ENCODE results near the gene TM6SF1.
"Not testable (repeated sequence)": the region's sequence is repeated elsewhere in the genome, so short reads cannot be mapped to it uniquely, and the experiment has no call there.

The TM6SF1 gene

DNA sequence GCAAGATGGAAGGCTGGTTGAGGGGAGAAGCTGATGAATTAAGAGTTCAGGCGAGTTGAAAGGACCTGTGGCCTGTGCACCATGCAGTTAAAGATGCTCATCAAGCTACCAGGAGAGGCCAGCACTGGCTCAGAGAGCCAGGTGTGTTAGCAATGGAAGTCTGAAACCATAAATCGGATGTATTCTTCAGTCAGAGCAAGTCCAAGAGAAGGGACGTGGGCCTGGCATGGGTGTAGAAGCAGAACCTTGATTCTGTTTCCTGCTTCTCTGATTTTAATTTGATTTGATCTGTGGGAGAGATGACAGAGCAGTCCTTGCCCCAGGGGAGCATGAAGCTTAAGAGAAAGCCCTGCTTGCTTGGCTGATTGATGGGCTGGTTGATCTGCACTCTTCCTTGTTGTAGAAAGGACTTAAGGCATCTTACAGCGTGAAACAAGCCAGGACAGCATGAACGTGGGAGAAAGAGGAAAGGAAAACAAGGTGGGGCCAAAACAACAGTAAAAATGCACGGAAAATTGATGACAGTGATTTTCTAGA lies 10.9 kb downstream of the TM6SF1 start:
- H3K4me3 Mint-ChIP-seq: no peak overlapping the region
- CTCF ChIA-PET: no interaction called here
- no peaks in the 10 kb centered on the region for H3K4me1 Mint-ChIP-seq
- H3K27me3 Mint-ChIP-seq: no peaks in the 10 kb centered on the region
- no peaks in the 10 kb centered on the region for H3K9me3 Mint-ChIP-seq
- DNase-seq: no peak
- peaks cover 38% of the 10 kb centered on the region for H3K36me3 Mint-ChIP-seq
- H3K27ac Mint-ChIP-seq: no peak overlapping the region

DNA sequence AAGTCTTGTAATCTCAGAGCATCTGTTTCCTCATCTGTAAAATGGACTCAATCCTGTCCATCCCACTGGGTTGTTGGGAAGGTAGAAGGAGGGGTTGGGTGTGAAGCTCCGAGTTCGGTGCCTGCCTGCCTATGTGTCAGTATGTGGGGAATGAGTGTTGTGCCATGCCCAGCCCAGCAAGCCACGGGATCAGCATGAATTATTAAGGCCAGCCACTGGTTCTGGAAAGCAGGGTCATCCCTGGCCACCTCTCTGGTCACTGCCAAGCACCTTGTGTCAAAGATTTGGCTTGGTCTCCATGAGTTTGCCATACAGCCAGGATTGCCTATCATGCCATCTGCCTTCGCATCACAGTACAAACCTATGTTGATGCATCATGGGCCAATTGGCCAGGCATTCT lies 11.5 kb downstream of the TM6SF1 start:
- H3K27me3 Mint-ChIP-seq: no peaks in the 10 kb centered on the region
- H3K9me3 Mint-ChIP-seq: no peaks in the 10 kb centered on the region
- no peak for DNase-seq
- no peak overlapping the region for H3K27ac Mint-ChIP-seq
- H3K4me3 Mint-ChIP-seq: no peak overlapping the region
- H3K36me3 Mint-ChIP-seq: peaks cover 36% of the 10 kb centered on the region
- CTCF ChIA-PET: no interaction called here
- no peaks in the 10 kb centered on the region for H3K4me1 Mint-ChIP-seq

DNA sequence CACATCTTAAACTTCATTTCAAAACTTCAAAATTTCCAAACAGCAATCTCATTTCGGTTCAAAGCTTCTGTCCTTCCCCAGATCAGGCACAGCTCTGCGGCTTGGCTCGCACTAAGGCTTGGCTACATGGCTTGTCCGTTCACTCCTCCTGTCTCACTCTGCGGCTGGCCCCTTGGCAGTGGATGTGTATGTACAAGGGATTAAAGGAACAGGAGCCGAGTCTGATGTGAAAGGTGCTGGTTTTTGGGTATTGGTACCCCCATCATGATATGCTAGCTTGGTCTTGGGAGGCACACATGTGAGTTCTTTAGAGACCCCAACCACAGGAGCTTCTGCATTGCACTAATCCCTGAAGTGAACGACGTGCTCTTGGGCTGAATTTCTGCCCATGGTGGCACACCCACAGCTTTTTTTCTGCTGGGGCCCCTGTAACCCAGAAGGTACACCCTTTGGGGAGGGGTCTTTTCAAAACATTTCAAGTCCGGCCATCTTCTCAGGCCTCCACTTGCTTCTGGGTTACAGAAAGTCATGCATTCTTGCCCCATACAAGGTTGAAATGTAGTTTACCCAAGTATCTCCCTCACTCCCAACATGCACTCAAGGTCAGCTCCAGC lies 12.6 kb downstream of the TM6SF1 start:
- Mint-ChIP-seq H3K36me3 (peaks cover 33% of the 10 kb centered on the region), H3K27me3 (no peaks in the 10 kb centered on the region), H3K27ac (no peak overlapping the region), H3K4me1 (no peaks in the 10 kb centered on the region), H3K9me3 (no peaks in the 10 kb centered on the region), H3K4me3 (no peak overlapping the region)
- no peak for DNase-seq
- CTCF ChIA-PET: no interaction called here

DNA sequence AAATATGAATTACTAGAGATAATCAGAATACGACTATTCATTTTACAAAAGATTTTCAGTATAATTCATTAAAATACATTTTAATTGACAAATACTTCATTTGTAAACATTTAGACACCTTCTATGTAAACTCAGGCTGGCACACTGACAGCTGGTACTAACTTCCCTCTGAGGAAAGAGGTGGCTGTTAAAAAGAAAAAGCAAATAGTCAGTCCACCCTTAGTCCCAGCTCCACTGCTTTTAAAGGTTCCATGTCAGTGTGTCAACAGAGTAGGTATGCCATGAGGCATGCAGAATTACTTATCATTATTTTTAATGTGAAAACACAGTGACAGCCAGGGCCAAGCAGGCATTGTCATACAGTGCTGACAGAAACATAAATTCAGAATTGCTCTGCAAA lies 16.1 kb downstream of the TM6SF1 start:
- peaks cover 44% of the 10 kb centered on the region for H3K36me3 Mint-ChIP-seq
- H3K4me1 Mint-ChIP-seq: no peaks in the 10 kb centered on the region

DNA sequence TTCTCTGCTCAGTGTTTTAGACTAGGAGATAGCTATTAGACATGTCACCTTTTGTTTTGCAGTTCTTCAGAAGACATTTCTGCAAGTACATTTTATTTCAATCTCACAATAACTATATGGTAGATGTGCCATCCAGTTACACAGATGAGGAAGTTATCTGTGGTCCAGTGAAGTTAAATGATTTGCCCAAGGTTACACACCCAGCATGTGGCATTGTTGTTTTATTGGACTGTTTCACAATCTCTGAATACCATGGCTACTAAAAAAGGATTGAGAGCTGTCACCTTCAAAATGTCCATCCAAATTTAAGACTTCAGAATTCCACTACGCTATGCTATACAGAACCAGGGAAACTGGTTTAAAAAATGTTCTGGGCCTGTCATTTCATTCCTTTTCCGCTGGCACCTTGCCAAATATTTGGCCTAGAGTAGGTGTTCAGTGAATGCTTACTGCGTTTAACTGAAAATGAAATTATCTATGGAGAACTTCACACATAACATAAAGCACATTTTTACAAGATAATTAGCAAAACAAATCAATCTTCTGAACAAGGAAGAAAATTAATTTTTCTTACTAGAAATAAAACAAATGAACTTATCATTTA lies 20.2 kb downstream of the TM6SF1 start:
- no peak for DNase-seq
- no peaks in the 10 kb centered on the region for H3K9me3 Mint-ChIP-seq
- no peak overlapping the region for H3K27ac Mint-ChIP-seq
- H3K4me3 Mint-ChIP-seq: no peak overlapping the region
- H3K36me3 Mint-ChIP-seq: peaks cover 41% of the 10 kb centered on the region
- CTCF ChIA-PET: no interaction called here
- no peaks in the 10 kb centered on the region for H3K4me1 Mint-ChIP-seq
- no peaks in the 10 kb centered on the region for H3K27me3 Mint-ChIP-seq

More for the DNA sequence above, 16.1 kb downstream of the TM6SF1 start:
- H3K27ac Mint-ChIP-seq: no peak overlapping the region
- DNase-seq: no peak
- no peak overlapping the region for H3K4me3 Mint-ChIP-seq
- CTCF ChIA-PET: no interaction called here
- no peaks in the 10 kb centered on the region for H3K9me3 Mint-ChIP-seq
- no peaks in the 10 kb centered on the region for H3K27me3 Mint-ChIP-seq

DNA sequence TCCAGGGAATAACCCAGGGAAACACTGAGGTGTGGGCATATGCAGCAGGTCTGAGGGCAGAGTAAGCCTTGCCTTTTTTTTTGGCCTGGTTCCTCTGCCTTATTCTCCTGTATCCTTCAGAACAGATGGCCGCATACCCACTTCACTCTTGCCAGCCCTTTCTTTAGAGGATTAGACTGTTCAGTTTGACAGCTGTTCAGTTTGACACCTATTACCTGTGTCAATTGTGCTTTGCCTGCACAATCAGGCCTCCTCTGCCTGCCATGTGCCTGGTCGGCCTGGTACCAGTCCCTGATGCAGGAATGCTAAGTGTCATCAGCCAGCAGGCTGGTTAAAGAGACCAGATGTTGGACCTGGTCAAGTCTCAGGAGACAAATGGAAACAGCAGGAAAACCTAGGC lies 22.3 kb downstream of the TM6SF1 start:
- DNase-seq: no peak
- peaks cover 31% of the 10 kb centered on the region for H3K36me3 Mint-ChIP-seq
- no peak overlapping the region for H3K27ac Mint-ChIP-seq
- H3K27me3 Mint-ChIP-seq: no peaks in the 10 kb centered on the region
- H3K4me3 Mint-ChIP-seq: no peak overlapping the region
- no peaks in the 10 kb centered on the region for H3K9me3 Mint-ChIP-seq
- H3K4me1 Mint-ChIP-seq: no peaks in the 10 kb centered on the region
- CTCF ChIA-PET: no interaction called here

DNA sequence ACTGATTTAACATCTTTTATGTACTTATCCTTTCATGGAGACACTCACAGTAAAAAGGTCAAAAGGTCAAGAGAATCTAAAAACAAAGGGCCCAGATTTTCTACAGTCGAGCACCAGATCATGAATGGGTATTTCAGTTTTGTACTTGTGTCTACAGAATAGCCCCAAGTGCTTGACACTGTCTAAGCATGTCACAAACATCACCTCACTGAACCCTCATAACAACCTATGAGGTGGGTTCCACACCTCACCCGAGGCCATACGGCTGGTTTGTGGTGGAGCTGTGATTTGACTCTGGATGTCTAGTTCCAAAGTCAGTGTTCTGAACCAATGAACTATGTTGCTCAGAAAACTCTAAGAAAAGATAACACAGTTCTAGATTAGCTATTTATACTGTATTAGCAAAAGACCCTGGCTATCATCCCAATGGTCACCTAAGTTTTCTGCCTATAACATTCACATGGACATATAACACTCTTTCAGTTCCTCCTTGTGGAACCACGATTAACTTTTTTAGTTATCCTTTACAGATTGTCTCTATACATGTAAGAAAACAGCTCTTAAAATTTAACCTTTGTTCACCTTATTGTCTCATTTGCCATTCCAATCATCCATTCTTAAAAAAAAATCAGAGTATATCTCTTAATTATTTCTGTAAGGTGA lies 25.5 kb downstream of the TM6SF1 start:
- no peak for DNase-seq
- CTCF ChIA-PET: no interaction called here

DNA sequence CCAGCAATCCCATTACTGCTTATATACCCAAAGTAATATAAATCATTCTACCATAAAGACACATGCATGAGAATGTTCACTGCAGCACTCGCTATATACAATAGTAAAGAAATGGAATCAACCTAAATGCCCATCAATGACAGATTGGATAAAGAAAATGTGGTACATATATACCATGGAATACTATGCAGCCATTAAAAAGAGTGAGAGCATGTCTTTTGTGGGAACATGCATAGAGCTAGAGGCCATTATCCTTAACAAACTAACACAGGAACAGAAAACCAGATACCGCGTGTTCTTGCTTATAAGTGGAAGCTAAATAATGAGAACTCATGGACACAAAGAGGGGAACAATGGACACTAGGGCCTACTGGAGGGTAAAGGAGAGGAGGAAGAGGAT lies 34.7 kb downstream of the TM6SF1 start:
- CTCF ChIA-PET, H3K27ac Mint-ChIP-seq, DNase-seq, H3K9me3 Mint-ChIP-seq, H3K4me1 Mint-ChIP-seq, H3K27me3 Mint-ChIP-seq, H3K4me3 Mint-ChIP-seq: not testable (repeated sequence)
- H3K36me3 Mint-ChIP-seq: peaks cover 18% of the 10 kb centered on the region

More for the DNA sequence above, 25.5 kb downstream of the TM6SF1 start:
- Mint-ChIP-seq H3K4me3 (no peak overlapping the region), H3K4me1 (no peaks in the 10 kb centered on the region), H3K27ac (no peak overlapping the region), H3K36me3 (peaks cover 23% of the 10 kb centered on the region), H3K9me3 (no peaks in the 10 kb centered on the region), H3K27me3 (no peaks in the 10 kb centered on the region)

DNA sequence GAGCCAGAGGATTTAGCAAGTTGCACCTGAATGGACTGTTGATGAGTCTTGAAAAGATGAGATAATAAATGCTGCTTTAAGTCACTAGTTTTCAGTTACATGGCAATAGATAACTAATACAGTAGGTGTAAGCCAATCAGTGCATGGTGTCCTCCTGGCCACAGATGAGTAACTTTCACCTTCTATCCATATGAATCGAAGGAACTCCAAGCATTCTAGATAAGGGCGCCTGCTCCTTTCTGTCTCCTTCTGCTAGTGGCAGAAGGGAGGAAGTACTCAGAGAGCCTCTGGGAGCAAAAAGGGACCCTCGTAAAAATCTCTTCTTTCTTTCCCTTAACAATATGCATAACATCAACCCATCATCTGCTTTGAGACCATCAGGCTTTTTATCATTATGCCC lies 37.3 kb downstream of the TM6SF1 start:
- CTCF ChIA-PET: interaction anchor here (0.6 kb wide), 1 partner anchor 215 kb away, joined by 3 read pairs; no protein-coding TSS in a partner anchor
- no peak overlapping the region for H3K27ac Mint-ChIP-seq
- no peak for DNase-seq
- no peak overlapping the region for H3K4me3 Mint-ChIP-seq
- H3K36me3 Mint-ChIP-seq: peaks cover 21% of the 10 kb centered on the region
- no peaks in the 10 kb centered on the region for H3K9me3 Mint-ChIP-seq
- no peaks in the 10 kb centered on the region for H3K4me1 Mint-ChIP-seq
- peaks cover 4% of the 10 kb centered on the region for H3K27me3 Mint-ChIP-seq

DNA sequence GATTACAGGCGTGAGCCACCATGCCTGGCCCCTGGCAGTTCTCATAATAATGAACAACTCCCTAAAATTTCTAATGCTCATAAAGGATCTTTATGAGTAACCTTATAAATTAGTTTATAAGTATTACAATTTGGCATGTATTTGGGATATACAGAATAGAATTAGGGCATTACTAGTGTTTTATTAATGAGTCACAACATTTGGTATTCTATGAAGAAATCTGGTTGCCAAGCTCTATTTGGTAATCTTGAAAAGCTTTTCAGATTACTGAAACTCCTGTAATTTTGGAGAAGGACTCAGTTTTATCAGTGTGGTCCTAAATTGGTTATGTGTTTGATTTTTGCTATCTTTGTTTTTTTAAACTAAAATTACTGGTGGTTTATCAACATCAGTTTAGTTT lies 45.8 kb downstream of the TM6SF1 start:
- Mint-ChIP-seq H3K4me1 (peaks cover 11% of the 10 kb centered on the region), H3K4me3 (no peak overlapping the region), H3K27me3 (no peaks in the 10 kb centered on the region), H3K27ac (no peak overlapping the region), H3K9me3 (no peaks in the 10 kb centered on the region), H3K36me3 (peaks cover 17% of the 10 kb centered on the region)
- CTCF ChIA-PET: no interaction called here
- no peak for DNase-seq

DNA sequence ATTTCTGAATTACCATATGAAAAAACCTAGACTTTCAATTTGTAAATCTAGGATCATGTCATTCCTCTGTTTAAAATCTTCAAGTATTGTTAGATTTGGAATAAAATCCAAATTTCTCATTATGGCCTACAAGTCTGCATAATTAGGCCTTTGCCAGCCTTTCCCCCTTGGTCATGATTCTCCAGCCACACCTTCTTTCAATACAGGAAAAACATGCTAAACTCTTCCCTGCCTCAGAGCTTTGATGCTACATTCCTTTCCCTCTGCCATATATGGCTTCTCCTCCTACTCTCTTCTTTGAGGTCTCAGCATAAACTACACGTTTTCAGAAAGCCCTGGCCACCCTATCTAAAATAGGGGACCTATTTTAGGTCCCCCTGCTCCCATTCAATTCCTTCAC lies 48.5 kb downstream of the TM6SF1 start:
- no peak for DNase-seq
- Mint-ChIP-seq H3K27ac (no peak overlapping the region), H3K27me3 (peaks cover 16% of the 10 kb centered on the region), H3K36me3 (peaks cover 15% of the 10 kb centered on the region), H3K4me1 (peaks cover 11% of the 10 kb centered on the region), H3K9me3 (no peaks in the 10 kb centered on the region), H3K4me3 (no peak overlapping the region)
- CTCF ChIA-PET: no interaction called here

DNA sequence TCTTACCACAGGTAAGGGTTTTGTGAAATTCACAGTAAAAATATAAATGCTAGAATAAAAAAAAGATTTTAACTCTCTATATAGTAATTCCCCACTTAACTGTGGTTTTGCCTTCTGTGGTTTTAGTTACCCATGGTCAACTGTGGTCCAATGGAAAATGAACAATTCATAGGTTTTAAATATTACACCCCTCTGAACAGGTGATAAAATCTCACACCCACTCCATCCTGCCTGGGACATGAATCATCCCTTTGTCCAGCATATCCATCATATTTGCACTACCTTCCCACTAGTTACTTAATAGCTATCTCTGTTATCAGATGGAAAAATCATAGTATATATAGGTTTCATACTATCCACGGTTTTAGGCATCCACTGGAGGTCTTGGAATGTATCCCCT lies 50.9 kb downstream of the TM6SF1 start:
- Mint-ChIP-seq H3K9me3 (no peaks in the 10 kb centered on the region), H3K4me1 (peaks cover 23% of the 10 kb centered on the region), H3K27ac (no peak overlapping the region), H3K27me3 (peaks cover 16% of the 10 kb centered on the region), H3K4me3 (no peak overlapping the region), H3K36me3 (peaks cover 22% of the 10 kb centered on the region)
- no peak for DNase-seq
- CTCF ChIA-PET: no interaction called here

DNA sequence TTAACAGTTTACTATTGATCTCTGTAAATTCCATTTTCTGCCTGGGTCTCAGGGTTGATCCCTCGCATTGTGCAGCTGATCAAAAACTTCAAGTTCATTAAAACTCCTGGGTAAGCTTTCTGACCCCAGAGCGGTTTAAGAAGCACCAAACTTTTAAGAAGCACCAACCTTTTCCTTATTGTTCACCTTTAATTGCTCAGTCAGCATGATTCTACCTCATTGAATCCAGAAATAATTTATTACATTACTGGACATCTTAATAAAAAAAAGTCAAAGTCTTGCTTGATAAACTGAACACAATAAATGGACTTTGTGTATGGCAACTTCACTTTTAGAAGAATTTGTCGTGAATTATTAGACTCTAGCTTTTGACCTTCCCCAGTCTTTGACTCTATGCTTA lies 53.3 kb downstream of the TM6SF1 start:
- Mint-ChIP-seq H3K4me3 (no peak overlapping the region), H3K27me3 (peaks cover 16% of the 10 kb centered on the region), H3K27ac (no peak overlapping the region), H3K36me3 (peaks cover 24% of the 10 kb centered on the region), H3K9me3 (no peaks in the 10 kb centered on the region), H3K4me1 (peaks cover 40% of the 10 kb centered on the region)
- no peak for DNase-seq
- CTCF ChIA-PET: interaction anchor here (0.7 kb wide), 1 partner anchor 47 kb away, joined by 3 read pairs; no protein-coding TSS in a partner anchor

DNA sequence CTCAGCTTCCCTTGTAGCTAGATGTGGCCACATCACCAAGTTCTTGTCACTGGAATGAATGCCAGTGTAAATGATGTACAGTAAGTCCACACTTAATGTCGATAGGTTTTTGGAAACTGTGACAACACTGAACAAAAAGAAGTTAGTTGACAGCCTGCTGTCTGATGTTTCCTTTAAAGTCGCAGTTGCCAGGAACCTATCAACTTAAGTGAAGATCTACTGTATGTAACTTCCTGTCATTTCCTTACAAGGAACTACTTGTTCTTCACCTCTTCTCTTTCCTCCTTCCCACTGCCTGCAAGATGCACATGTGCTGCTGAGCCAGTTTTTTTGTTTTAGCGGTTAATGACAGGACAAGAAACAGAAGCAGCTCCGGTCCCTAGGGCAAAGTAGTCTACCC lies 55.6 kb downstream of the TM6SF1 start:
- Mint-ChIP-seq H3K4me3 (peak overlapping the region; percentile 19), H3K36me3 (peaks cover 27% of the 10 kb centered on the region), H3K9me3 (peaks cover 15% of the 10 kb centered on the region), H3K27me3 (peaks cover 26% of the 10 kb centered on the region), H3K27ac (peak overlapping the region; percentile 82), H3K4me1 (peaks cover 46% of the 10 kb centered on the region)
- DNase-seq: no peak
- CTCF ChIA-PET: interaction anchor here (1.4 kb wide), 1 partner anchor 152 kb away, joined by 4 read pairs; the partner anchor contains the start of gene C15orf40

Measured in activated naive CD4-positive, alpha-beta T cell treated with anti-CD3 and anti-CD28 coated beads, Interleukin-2, amount 10 ng/mL, durations not matched to agents 7 days and 5 days (primary cell).